ENCODE results near the gene RNF144B. TPM values are rescaled to one million over a fixed set of nuclear protein-coding genes. Genes with fewer than 3 reads are reported as not detected.

RNF144B gene
- total RNA-seq, 4 donors from 2014 or later: 67.3 to 143 (median 114) TPM

GRCh38 chr6:18506382-18507017 lies 119.3 kb downstream of the RNF144B start:
- intact Hi-C loops (cut with DNase I): no loop called here
- Histone ChIP-seq H3K27me3 (no peaks in the 10 kb centered on the region), H3K4me1 (peaks cover 6 to 13% of the 10 kb centered on the region in 2 donors), H3K4me3 (replicated peaks in 1 of 3) (no peak overlapping the region), H3K27ac (no peak overlapping the region), H3K9me3 (no peaks in the 10 kb centered on the region), H3K36me3 (no peaks in the 10 kb centered on the region)
- no peak for DNase-seq
- WGBS, 2 donors: 90 to 91% methylated on average over 15 of the region's 15 CpGs
- TF ChIP-seq, protein P1, sequence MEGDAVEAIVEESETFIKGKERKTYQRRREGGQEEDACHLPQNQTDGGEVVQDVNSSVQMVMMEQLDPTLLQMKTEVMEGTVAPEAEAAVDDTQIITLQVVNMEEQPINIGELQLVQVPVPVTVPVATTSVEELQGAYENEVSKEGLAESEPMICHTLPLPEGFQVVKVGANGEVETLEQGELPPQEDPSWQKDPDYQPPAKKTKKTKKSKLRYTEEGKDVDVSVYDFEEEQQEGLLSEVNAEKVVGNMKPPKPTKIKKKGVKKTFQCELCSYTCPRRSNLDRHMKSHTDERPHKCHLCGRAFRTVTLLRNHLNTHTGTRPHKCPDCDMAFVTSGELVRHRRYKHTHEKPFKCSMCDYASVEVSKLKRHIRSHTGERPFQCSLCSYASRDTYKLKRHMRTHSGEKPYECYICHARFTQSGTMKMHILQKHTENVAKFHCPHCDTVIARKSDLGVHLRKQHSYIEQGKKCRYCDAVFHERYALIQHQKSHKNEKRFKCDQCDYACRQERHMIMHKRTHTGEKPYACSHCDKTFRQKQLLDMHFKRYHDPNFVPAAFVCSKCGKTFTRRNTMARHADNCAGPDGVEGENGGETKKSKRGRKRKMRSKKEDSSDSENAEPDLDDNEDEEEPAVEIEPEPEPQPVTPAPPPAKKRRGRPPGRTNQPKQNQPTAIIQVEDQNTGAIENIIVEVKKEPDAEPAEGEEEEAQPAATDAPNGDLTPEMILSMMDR (IDR thresholded peaks at IDR 0.05): no peak
- TF ChIP-seq POLR2A (IDR thresholded peaks at IDR 0.05): no peak

DNA sequence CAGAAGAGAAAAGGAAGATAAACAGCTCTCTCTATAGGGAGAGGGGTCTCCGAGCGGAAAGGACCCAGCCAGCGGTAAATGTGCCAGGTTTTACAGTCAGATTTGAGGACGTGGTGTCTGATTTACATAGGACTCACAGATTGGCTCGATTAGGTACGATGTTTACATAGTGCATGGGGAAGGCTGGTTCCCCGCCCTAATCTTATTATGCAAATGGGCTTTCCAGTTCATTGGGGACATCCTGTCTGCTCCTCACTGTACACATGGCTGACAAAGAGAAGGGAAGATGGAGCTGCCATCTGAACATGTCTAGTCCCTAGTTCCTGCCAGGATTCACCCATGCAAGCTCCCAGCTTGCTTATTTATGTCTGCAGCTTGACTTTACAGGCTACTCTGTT lies 119.9 kb downstream of the RNF144B start:
- Histone ChIP-seq H3K27ac (no peak overlapping the region), H3K27me3 (no peaks in the 10 kb centered on the region), H3K4me3 (replicated peaks in 1 of 3) (no peak overlapping the region), H3K4me1 (peaks cover 6 to 13% of the 10 kb centered on the region in 2 donors), H3K9me3 (no peaks in the 10 kb centered on the region), H3K36me3 (no peaks in the 10 kb centered on the region)
- intact Hi-C loops (cut with DNase I): no loop called here
- DNase-seq: no peak
- TF ChIP-seq, protein P1 (IDR thresholded peaks at IDR 0.05): no peak
- TF ChIP-seq POLR2A (IDR thresholded peaks at IDR 0.05): no peak
- 72 to 81% methylated on average over 7 of the region's 7 CpGs for WGBS, 2 donors

DNA sequence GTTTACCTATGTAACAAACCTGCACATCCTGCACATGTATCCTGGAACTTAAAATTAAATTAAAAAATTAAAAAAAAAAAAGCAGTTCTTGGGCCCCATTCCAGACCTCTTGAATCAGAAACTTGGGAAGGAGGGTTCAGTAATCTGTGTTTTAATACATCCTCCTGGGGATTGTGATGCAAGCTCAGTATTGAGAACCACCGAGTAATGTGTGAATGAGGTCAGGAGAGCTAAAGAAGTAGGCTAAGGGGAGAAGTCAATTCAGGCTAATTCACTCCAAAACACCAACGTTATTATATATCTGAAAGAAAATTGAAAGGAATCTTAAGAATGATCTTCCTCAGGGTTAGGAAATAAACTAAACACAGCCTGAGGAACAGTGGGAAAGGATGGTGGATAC lies 120.4 kb downstream of the RNF144B start:
- 47 to 48% methylated on average over 2 of the region's 2 CpGs for WGBS, 2 donors
- TF ChIP-seq POLR2A (IDR thresholded peaks at IDR 0.05): no peak
- TF ChIP-seq, protein P1 (IDR thresholded peaks at IDR 0.05): no peak
- Histone ChIP-seq H3K4me1 (peaks cover 6 to 10% of the 10 kb centered on the region in 2 donors), H3K9me3 (no peaks in the 10 kb centered on the region), H3K27me3 (no peaks in the 10 kb centered on the region), H3K36me3 (no peaks in the 10 kb centered on the region), H3K4me3 (replicated peaks in 1 of 3) (no peak overlapping the region), H3K27ac (no peak overlapping the region)
- intact Hi-C loops (cut with DNase I): no loop called here
- no peak for DNase-seq

- WGBS, 2 donors: 88 to 91% methylated on average over 3 of the region's 3 CpGs
These were observed 122.9 kb downstream of the RNF144B start for GRCh38 chr6:18509871-18510643.

More at GRCh38 chr6:18509871-18510643, 122.9 kb downstream of the RNF144B start:
- no peak for TF ChIP-seq POLR2A (IDR thresholded peaks at IDR 0.05)
- TF ChIP-seq, protein P1 (IDR thresholded peaks at IDR 0.05): no peak
- DNase-seq: no peak
- Histone ChIP-seq H3K9me3 (no peaks in the 10 kb centered on the region), H3K27ac (no peak overlapping the region), H3K4me3 (replicated peaks in 1 of 3) (no peak overlapping the region), H3K36me3 (no peaks in the 10 kb centered on the region), H3K27me3 (no peaks in the 10 kb centered on the region), H3K4me1 (no peaks in the 10 kb centered on the region)
- intact Hi-C loops (cut with DNase I): no loop called here

Measured in thyroid gland (tissue), 4 donors.